GM21423 (cell line): ENCODE measurements around the gene EPHB1.

ENCODE experiments used
- ATAC-seq: cut with Tn5 transposase; IDR thresholded peaks from one replicate; pipeline ENCODE4 v1.9.1; 2021; ENCODE audit warnings: mild to moderate bottlenecking, moderate library complexity; ENCODE audit not compliant: unreplicated experiment

Gene EPHB1

GRCh38 chr3:134934933-134935332 lies 139.9 kb downstream of the EPHB1 start:
- no peak for ATAC-seq

DNA sequence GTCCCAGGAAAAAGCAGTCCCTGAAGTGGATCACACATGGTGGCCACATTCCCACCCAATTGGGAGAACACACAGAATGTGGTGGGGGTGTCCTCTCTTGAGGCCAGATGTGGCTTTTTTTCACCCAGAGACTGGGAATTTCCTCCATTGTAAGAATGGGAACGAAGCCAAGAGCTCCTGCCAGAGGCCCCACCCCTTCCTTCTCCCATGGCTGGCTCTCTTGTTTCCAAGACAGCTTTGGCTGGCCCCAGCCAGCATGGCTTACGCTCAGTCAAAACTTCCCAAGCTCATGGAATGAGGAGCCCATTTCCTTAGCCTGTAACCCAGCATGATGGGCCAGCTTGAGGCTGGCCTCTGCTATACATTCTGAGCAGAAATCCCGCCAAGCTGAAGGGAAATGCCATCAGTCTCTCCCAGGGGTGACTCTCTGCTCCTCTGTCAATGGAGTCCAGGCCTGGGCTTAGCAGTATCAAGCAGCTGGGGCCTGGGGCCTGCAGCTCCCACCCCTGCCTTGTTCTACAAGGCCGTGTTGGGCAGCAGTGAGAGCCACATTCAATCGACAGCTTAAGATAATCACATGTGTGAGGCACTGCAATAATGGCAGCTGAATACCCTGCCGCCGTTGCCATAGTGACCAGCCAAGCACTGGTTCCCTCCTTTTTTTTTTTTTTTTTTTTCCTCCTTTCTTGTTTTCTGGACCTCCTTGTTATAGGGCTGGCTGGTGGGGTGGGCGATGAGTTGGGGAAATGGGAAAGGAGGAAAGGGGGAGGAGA lies 142.4 kb downstream of the EPHB1 start:
- no peak for ATAC-seq

GRCh38 chr3:134938029-134938525 lies 143.0 kb downstream of the EPHB1 start:
- ATAC-seq, result no peak

GRCh38 chr3:134939978-134940377 lies 144.9 kb downstream of the EPHB1 start:
- ATAC-seq, result no peak

- ATAC-seq, result no peak
Measured at GRCh38 chr3:134941820-134942219, 146.8 kb downstream of the EPHB1 start.

- ATAC-seq, result no peak
Measured at GRCh38 chr3:134944429-134944828, 149.4 kb downstream of the EPHB1 start.

DNA sequence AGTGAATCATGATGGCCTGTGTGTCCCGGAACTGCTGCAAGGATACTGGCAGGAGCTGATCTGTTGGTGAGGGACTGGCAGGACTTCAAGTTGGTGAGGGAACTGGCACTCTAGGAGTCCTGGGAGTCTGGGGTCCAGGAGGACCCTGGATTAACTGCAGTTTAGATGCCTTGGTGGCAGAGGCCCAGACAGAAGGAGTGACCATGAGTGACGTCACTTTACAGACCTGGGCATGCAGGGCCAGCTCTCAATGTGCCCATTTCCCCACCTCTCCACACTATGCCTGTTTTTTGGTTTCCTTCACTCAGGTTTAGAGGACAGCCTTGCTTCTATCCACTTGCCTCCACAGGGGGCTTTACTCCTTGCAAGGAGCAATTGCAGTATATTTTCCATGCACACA lies 154.1 kb downstream of the EPHB1 start:
- ATAC-seq, result no peak

DNA sequence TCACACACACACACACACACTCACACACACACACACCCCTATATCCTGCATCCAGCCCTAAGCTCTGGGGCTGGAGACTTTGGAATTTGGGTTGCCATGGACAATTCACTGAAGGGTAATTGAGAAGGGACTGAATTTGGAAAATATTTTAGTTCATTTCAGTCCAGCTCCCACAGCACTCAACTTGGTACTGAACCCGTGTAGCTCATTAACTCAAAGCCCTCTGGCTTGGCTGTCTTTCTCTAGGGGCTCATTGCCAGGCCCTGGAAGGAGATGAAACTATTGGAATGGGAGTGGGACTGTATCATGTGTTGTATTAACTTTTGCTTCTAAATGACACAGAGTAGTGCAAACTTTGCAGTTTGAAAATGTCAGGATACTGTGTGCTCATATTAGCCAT lies 157.3 kb downstream of the EPHB1 start:
- ATAC-seq, result no peak

DNA sequence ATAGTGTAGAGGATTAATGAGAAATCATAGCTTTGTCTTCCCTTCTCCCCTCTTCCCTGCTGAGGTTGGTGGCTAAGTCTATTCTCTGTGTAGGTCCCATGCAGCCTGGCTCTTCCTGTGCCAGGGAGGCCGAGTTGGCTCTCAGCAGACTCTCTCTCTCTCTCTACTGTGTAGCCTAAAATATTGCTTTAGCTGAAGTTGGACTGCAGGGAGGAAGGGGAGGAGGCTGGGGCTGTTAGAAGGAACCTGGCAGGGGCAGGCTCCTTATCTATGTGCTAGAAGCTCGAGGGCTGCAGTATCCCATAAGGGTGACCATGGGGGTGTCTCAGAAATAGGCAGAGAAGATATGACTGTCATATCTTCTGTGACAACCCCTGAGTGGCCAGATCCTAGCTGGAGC lies 160.8 kb downstream of the EPHB1 start:
- ATAC-seq, result peak; percentile 22

- ATAC-seq, result peak; percentile 62
Measured at GRCh38 chr3:134956395-134956794, 161.3 kb downstream of the EPHB1 start.

GRCh38 chr3:134956844-134957243 lies 161.8 kb downstream of the EPHB1 start:
- ATAC-seq, result peak; percentile 4

- no peak for ATAC-seq
Measured at GRCh38 chr3:134959516-134959915, 164.5 kb downstream of the EPHB1 start.

DNA sequence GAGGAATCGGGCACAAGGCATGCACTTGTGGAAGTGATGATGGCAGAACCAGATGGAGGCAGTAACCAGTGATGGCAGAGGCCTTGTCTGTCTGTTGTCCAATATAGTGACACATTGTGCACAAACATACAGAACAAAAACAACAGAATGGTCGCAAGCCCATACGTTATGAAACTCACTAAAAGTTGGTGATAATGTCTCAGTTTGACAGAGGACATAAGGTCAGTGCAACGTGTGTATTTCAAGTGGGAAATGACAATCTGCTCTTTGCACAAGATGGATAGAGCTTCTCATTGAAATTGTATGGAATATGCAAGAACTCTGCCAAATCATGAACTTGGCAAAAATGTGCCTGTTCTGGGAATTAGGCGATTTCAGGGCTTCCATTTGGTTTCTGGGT lies 169.2 kb downstream of the EPHB1 start:
- ATAC-seq, result no peak

- no peak for ATAC-seq
Measured at GRCh38 chr3:134965865-134966481, 170.9 kb downstream of the EPHB1 start.

GRCh38 chr3:134970895-134971294 lies 175.8 kb downstream of the EPHB1 start:
- ATAC-seq, result no peak

DNA sequence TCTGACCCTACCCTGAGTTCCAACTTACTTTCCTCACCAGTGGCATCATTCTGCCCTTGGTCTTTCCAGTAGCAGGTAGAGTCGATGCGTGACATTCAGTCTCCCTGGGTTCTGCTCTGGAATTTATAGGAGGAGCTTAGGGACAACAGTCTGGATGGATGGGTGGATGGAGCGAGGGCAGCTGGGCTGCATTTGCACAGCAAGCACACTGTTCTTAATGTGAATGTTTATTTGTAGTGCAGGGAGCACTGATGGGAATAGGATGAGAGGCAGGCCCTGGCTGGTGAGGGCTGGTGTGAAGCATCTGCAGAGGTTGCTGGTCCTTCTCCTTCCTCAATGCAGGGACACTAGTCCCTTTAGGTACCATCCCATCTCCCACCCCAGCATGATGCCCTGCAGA lies 176.2 kb downstream of the EPHB1 start:
- no peak for ATAC-seq

GRCh38 chr3:134971907-134972306 lies 176.8 kb downstream of the EPHB1 start:
- ATAC-seq, result peak; percentile 62

- ATAC-seq, result no peak
Measured at GRCh38 chr3:134972836-134973455, 177.9 kb downstream of the EPHB1 start.

- no peak for ATAC-seq
Measured at GRCh38 chr3:134974624-134975023, 179.6 kb downstream of the EPHB1 start.

GRCh38 chr3:134976948-134977347 lies 181.9 kb downstream of the EPHB1 start:
- ATAC-seq, result no peak

DNA sequence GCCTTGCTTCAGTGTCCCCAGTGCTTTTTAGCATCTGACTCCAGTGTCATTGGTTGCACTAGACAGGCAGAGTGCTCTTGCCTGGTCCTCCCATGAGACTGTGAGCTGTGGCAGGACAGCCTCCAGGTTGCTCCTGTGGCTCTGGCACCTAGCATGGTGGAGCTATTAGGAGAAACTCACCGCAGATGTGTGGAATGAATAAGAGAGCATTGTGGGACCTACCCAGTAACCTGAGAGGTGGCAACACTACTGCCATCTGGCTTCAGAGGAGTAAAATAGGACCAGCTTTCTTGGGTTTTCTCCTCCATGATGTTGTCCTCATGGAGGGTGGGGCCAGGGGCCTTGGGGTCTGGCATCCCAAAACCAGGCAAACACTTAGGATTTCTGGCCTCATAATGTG lies 183.6 kb downstream of the EPHB1 start:
- ATAC-seq, result no peak
